GM12872 (cell line): Measurements from ENCODE around the gene COPG1.

ENCODE experiments used
- TF ChIP-seq, protein P1 (sequence below): IDR thresholded peaks from 3 replicates; pipeline ENCODE4 v1.5.1; 2011; ENCODE audit warnings: low read depth, mild to moderate bottlenecking, low read length, moderate library complexity; ENCODE audit not compliant: insufficient read depth

COPG1 gene

DNA sequence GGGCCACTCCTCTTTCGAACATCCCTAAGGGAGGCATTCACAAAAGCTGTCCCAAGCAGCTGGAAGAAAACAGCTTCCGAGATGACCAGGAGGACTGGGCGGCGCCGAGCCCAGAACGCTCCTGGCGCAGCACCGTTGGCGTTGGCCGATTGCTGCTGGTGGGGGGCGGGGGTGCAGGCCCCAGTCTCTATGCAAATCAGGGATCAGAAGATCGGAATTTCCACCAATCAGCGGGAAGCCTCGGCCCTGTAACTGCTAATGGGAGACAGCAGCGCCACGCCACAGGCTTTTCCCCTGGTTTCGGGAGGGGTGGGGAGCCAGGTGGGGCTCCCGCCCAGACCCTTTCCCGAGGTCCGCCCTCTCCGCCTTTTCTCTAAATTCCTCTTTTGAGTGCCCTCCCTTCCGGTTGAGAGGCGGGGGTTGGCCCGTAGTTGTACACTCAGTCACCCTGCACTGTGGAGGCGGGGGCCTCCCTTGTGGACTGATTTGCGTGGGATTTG, 56.2 kb downstream of the COPG1 start:
- TF ChIP-seq, protein P1, sequence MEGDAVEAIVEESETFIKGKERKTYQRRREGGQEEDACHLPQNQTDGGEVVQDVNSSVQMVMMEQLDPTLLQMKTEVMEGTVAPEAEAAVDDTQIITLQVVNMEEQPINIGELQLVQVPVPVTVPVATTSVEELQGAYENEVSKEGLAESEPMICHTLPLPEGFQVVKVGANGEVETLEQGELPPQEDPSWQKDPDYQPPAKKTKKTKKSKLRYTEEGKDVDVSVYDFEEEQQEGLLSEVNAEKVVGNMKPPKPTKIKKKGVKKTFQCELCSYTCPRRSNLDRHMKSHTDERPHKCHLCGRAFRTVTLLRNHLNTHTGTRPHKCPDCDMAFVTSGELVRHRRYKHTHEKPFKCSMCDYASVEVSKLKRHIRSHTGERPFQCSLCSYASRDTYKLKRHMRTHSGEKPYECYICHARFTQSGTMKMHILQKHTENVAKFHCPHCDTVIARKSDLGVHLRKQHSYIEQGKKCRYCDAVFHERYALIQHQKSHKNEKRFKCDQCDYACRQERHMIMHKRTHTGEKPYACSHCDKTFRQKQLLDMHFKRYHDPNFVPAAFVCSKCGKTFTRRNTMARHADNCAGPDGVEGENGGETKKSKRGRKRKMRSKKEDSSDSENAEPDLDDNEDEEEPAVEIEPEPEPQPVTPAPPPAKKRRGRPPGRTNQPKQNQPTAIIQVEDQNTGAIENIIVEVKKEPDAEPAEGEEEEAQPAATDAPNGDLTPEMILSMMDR, result no peak

DNA sequence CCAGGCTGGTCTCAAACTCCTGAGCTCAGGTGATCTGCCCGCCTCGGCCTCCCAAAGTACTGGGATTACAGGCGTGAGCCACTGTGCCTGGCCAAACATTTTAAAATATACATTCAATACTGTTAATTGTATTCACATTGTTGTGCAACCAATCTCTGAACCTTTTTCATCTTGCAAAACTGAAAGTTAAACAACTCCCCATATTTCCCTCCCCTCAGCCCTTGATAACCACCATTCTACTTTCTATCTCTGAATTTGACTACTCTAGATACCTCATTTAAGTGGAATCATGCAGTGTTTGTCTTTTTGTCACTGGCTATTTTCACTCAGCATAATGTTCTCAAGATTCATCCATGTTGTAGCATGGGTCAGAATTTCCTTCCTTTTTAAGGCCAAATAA, 59.2 kb downstream of the COPG1 start:
- TF ChIP-seq, protein P1, result no peak

DNA sequence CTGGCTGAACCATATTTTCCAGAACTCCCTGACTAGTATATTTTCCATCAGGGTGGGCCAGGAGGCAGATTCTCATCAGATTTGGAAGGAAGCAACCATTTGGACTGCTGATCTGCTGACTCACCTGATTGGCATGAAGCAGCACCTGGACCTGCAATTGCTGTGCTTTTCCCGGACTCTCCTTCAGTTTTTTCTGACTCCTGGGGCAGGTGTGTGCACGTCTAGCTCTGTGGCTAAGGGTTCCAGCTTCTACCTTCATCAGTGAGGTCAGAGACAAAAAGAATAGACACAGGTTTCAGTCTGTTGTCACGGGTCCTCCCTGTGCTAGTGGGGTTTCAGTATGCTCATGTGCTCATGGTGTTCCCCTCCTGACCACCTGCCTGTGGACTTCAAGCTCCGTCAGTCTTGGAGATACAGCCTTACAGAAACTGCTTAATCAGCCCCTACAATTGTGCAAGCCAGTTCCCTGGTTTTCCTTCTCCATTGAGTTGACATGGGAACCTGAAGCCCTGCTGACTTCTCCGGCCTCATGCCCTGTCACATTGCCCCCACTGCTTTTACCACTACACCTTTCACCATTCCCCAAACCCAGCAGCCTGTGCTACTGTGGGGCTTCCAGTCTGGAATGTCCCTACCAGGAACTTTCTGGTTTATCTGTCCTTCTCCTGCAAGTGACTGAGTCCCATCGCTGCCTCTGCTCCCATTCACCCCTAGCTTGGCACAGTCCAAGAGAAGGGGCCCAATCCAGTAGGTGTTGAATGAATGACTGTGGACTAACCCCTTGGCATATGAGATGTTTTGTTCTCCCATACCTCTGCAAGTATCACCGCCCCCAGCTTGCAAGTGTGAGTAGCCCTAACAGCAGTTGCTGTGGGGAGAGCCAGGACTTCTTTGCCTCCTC, 61.0 kb downstream of the COPG1 start:
- TF ChIP-seq, protein P1, result no peak

GRCh38 chr3:129311054-129311902, 61.9 kb downstream of the COPG1 start:
- TF ChIP-seq, protein P1, result no peak

DNA sequence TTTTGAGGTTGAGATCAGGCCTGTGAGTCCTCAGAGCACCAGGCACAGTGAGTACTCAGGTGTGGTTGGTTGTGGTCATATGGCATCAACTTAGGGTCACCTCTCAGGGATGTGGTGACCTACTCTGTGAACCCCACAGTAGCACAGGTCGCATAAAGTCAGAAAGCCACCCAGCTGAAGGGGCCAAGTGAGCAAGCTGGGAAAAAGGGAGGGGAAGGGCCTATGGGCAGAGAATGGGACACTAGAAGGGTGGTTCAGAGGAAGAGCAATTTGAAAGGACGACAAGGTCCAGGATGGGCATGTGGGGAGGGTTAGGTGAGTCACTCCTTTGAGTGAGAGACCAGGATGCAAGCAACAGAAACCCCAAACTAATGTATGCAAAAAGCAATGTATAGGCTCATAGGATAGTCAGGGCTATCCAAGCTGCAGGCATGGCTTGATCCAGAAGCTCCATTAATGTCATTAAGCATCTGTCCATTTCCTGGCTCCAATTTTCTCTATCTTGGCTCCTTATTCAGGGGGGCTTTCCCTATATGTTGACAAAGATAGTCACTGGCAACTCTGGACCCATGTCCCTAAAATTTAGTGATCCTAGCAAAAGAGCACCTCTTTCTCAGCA, 62.7 kb downstream of the COPG1 start:
- TF ChIP-seq, protein P1, result no peak

DNA sequence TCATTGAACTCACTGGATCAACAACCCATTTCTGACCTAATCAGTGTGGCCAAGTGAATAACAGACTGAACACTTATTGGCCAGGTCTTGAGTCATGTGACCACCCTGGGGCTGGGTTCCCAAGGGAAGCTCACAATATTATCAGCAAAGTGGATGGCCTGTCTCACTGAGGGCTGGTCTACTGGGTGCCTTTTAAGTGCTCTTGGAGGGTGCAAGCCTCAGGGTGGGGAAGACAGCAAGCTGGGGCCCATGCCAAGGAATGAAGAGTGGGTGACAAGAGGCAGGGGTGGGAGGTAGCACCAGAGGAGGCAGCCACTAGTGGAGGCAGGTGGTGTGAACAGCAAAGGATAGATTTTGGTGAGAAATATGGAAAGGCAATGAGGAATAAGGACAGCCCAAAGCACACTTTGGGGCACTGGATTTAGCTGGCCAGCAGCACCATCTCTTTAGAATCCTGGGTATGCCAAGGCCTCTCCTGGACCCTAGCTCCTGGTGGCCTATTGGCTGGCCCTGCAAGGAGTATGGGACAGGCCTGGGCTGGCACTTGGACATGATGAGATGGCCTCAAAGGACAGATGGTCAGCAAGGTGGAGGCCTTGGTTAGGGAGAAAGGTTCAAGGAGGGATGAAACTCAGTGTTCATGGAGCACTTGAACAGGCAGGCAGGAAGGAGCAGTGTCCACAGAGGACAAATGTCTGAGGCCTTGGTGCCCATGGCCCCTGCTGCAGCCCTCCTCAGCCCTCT, 63.4 kb downstream of the COPG1 start:
- TF ChIP-seq, protein P1, result no peak
